Liver (tissue), 9 donors: Measurements from ENCODE around the gene LINC00305. TPM values are rescaled to one million over a fixed set of nuclear protein-coding genes. Genes with fewer than 3 reads are reported as not detected.

ENCODE experiments used
- DNase-seq: peaks from one replicate; pipeline ENCODE4 v3.0.0-alpha.2; 2017; ENCODE audit warnings: low spot score
- H3K27ac ChIP-seq, 2 donors: one replicate each; pipeline ENCODE4 v1.7.0; 2013; ENCODE audit warnings: inconsistent platforms in 2 of 2, low read length in 2 of 2, control low read depth in 1 of 2, low read depth in 1 of 2, mild to moderate bottlenecking in 1 of 2
- H3K27me3 ChIP-seq, 4 donors: one replicate each; pipeline versions ENCODE4 v1.6.1 to v1.7.0; 2013; ENCODE audit warnings: low read length in 3 of 4, inconsistent platforms in 1 of 4, mild to moderate bottlenecking in 1 of 4, moderate library complexity in 1 of 4; ENCODE audit not compliant: control insufficient read depth in 4 of 4, insufficient read depth in 4 of 4
- H3K36me3 ChIP-seq, 4 donors: one replicate each; pipeline versions ENCODE4 v1.6.1 to v1.7.0; 2013; ENCODE audit warnings: low read length in 3 of 4, mild to moderate bottlenecking in 3 of 4, low read depth in 1 of 4, moderate library complexity in 1 of 4; ENCODE audit not compliant: control insufficient read depth in 4 of 4, insufficient read depth in 3 of 4
- H3K4me1 ChIP-seq, 4 donors: one replicate each; pipeline versions ENCODE4 v1.6.1 to v1.7.0; 2013; ENCODE audit warnings: low read length in 3 of 4, mild to moderate bottlenecking in 3 of 4, moderate library complexity in 1 of 4; ENCODE audit not compliant: control insufficient read depth in 4 of 4, insufficient read depth in 4 of 4
- H3K4me3 ChIP-seq, 3 donors: one replicate each; pipeline versions ENCODE4 v1.6.1 to v1.7.0; 2013; ENCODE audit warnings: low read length in 3 of 3, control low read depth in 1 of 3, low read depth in 1 of 3, mild to moderate bottlenecking in 1 of 3
- H3K9ac ChIP-seq, 2 donors: one replicate each; pipeline ENCODE4 v1.7.0; 2013; ENCODE audit warnings: low read length in 2 of 2, mild to moderate bottlenecking in 2 of 2, moderate library complexity in 2 of 2, control low read depth in 1 of 2, low read depth in 1 of 2
- H3K9me3 ChIP-seq, 4 donors: one replicate each; pipeline versions ENCODE4 v1.6.1 to v1.7.0; 2013; ENCODE audit warnings: low read length in 3 of 4; ENCODE audit not compliant: control insufficient read depth in 4 of 4
- EGR1 ChIP-seq, 2 donors: IDR thresholded peaks; 2 replicates each; pipeline ENCODE4 v1.6.1; 2016 to 2018; ENCODE audit warnings: antibody characterized with exemption in 2 of 2, low read depth in 2 of 2
- FOXA1 ChIP-seq: IDR thresholded peaks from 2 replicates; pipeline ENCODE4 v1.6.1; 2016; ENCODE audit warnings: antibody characterized with exemption
- FOXA2 ChIP-seq: IDR thresholded peaks from 2 replicates; pipeline ENCODE4 v1.6.1; 2016; ENCODE audit warnings: antibody characterized with exemption
- GABPA ChIP-seq, 2 donors: IDR thresholded peaks in 1 of 2; conservative IDR thresholded peaks in 1 of 2; 2 replicates each; pipeline ENCODE4 v1.6.1; 2016; ENCODE audit warnings: antibody characterized with exemption in 2 of 2, mild to moderate bottlenecking in 1 of 2, moderate library complexity in 1 of 2
- HNF4A ChIP-seq, 2 donors: conservative IDR thresholded peaks; 2 replicates each; pipeline ENCODE4 v1.6.1; 2016; ENCODE audit warnings: antibody characterized with exemption in 2 of 2, mild to moderate bottlenecking in 2 of 2
- HNF4G ChIP-seq: IDR thresholded peaks from 2 replicates; pipeline ENCODE4 v1.6.1; 2016; ENCODE audit warnings: antibody characterized with exemption
- JUND ChIP-seq, 2 donors: IDR thresholded peaks; 2 replicates each; pipeline ENCODE4 v1.6.1; 2016; ENCODE audit warnings: antibody characterized with exemption in 2 of 2
- NR2F2 ChIP-seq: IDR thresholded peaks from 2 replicates; pipeline ENCODE4 v1.6.1; 2016; ENCODE audit warnings: antibody characterized with exemption
- RAD21 ChIP-seq, 2 donors: IDR thresholded peaks; 2 replicates each; pipeline ENCODE4 v1.6.1; 2016; ENCODE audit warnings: antibody characterized with exemption in 2 of 2, mild to moderate bottlenecking in 2 of 2
- REST ChIP-seq: IDR thresholded peaks from 2 replicates; pipeline ENCODE4 v1.6.1; 2016; ENCODE audit warnings: antibody characterized with exemption, mild to moderate bottlenecking
- RXRA ChIP-seq, 2 donors: IDR thresholded peaks; 2 replicates each; pipeline ENCODE4 v1.6.1; 2017 to 2018; ENCODE audit warnings: antibody characterized with exemption in 2 of 2, mild to moderate bottlenecking in 1 of 2
- SP1 ChIP-seq: IDR thresholded peaks from 2 replicates; pipeline ENCODE4 v1.6.1; 2018; ENCODE audit warnings: antibody characterized with exemption, mild to moderate bottlenecking
- TAF1 ChIP-seq: conservative IDR thresholded peaks from 2 replicates; pipeline ENCODE4 v1.6.1; 2016; ENCODE audit warnings: antibody characterized with exemption, mild to moderate bottlenecking
- YY1 ChIP-seq: IDR thresholded peaks from 2 replicates; pipeline ENCODE4 v1.6.1; 2016; ENCODE audit warnings: antibody characterized with exemption, mild to moderate bottlenecking
- WGBS: extraction: QIAGEN DNeasy Blood & Tissue Kit; methylation state at CpG from one replicate; pipeline ENCODE4 v1.1.7; 2013; 5-methylcytosine and 5-hydroxymethylcytosine counted together
- polyA plus RNA-seq, 2 donors: library from polyadenylated mRNA; stranded (reverse) in 1 of 2; unstranded in 1 of 2; fragments of 200-250 nt in 1 of 2; fragments of >200 nt in 1 of 2; fragmentation: Nextera tagmentation in 1 of 2; extraction: Ambion mirVana in 1 of 2; gene quantifications; one replicate each; pipeline versions ENCODE4 v1.2.1 to v1.2.3, GENCODE V29; 2013 to 2015
- total RNA-seq, 2 donors: library from RNA; depleted of rRNA; stranded (reverse); fragments of >200 nt; gene quantifications; one replicate each; pipeline ENCODE4 v1.2.3, GENCODE V29; 2014
- TF ChIP-seq, protein P1 (sequence below): fragments of 150-350 bp; IDR thresholded peaks from 2 replicates; pipeline ENCODE4 v1.5.1; 2017; ENCODE audit warnings: improper control_type of control experiment, low read depth, low read length; ENCODE audit not compliant: missing input control
- TF ChIP-seq, protein P2 (sequence below): IDR thresholded peaks from 2 replicates; pipeline ENCODE4 v1.6.1; 2016; ENCODE audit warnings: antibody characterized with exemption
- TF ChIP-seq, protein P3 (sequence below): IDR thresholded peaks from 2 replicates; pipeline ENCODE4 v1.6.1; 2016; ENCODE audit warnings: antibody characterized with exemption
- TF ChIP-seq, protein P4 (sequence below): IDR thresholded peaks from 2 replicates; pipeline ENCODE4 v1.6.1; 2016; ENCODE audit warnings: antibody characterized with exemption
- donor health status: healthy.
- donor health status: healthy.
- donor health status: healthy.
- donor health status: healthy.
- donor health status: healthy.

LINC00305 gene
- total and polyA plus RNA-seq, 4 donors = 0.84 TPM; not detected in 3

DNA sequence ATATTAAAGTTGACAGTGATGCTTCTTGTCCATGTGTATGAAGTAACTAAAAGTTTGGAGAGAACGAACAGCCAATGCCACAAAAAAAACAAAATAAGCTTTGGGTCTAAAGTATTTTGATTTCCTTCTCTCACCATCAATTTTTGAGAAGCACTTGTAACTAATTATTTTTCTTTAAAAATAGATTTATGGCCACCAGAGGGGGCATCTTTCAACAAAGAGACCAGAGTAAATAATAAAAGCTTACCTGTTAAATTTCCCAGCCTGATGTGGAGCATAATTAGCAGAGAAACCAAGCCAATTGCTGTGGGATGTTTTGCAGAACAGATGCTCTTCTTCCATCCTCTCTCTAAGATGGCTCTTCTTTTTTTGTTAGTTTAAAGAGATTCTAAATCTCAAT lies 29.0 kb downstream of the LINC00305 start:
- TF ChIP-seq RAD21 (IDR thresholded peaks at IDR 0.05) = peak; percentile 61 to 65
- no peak for TF ChIP-seq EGR1 (IDR thresholded peaks at IDR 0.05; ENCODE audit: low read depth in 2 of 2)
- no peak for TF ChIP-seq HNF4A (conservative IDR thresholded peaks at IDR 0.05)
- TF ChIP-seq, protein P1, sequence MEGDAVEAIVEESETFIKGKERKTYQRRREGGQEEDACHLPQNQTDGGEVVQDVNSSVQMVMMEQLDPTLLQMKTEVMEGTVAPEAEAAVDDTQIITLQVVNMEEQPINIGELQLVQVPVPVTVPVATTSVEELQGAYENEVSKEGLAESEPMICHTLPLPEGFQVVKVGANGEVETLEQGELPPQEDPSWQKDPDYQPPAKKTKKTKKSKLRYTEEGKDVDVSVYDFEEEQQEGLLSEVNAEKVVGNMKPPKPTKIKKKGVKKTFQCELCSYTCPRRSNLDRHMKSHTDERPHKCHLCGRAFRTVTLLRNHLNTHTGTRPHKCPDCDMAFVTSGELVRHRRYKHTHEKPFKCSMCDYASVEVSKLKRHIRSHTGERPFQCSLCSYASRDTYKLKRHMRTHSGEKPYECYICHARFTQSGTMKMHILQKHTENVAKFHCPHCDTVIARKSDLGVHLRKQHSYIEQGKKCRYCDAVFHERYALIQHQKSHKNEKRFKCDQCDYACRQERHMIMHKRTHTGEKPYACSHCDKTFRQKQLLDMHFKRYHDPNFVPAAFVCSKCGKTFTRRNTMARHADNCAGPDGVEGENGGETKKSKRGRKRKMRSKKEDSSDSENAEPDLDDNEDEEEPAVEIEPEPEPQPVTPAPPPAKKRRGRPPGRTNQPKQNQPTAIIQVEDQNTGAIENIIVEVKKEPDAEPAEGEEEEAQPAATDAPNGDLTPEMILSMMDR = peak; percentile 10
- Histone ChIP-seq H3K36me3 (no peaks in the 10 kb centered on the region), H3K4me1 (no peaks in the 10 kb centered on the region), H3K4me3 (no peak overlapping the region), H3K27me3 (peaks cover 0 to 2% (median 0%) of the 10 kb centered on the region in 4 donors), H3K27ac (no peak overlapping the region), H3K9ac (no peak overlapping the region), H3K9me3 (no peaks in the 10 kb centered on the region)
- WGBS = 61% methylated on average over 1 of the region's 1 CpG
- DNase-seq = no peak

DNA sequence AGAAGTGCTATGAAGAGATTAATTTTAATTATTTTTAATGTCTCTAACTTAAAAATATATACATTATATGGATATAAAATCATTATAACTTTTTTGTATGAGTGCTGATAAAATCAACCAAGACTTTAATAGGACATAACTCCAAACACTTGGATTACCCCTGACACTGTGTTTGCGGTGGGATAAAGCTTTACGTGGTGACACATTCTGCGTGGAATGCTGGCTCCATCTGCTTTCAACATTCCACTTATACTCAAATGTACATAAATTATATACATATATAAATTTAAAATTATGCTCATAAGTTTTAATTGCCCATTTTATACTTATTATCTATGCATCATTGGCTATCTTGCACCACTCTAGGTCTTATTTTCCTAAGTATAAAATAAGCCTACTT lies 30.5 kb downstream of the LINC00305 start:
- Histone ChIP-seq H3K27me3 (peaks cover 0 to 3% (median 0%) of the 10 kb centered on the region in 4 donors), H3K9me3 (no peaks in the 10 kb centered on the region), H3K4me3 (no peak overlapping the region), H3K36me3 (no peaks in the 10 kb centered on the region), H3K4me1 (no peaks in the 10 kb centered on the region), H3K9ac (no peak overlapping the region), H3K27ac (no peak overlapping the region)
- TF ChIP-seq HNF4A (conservative IDR thresholded peaks at IDR 0.05) (no peak), RAD21 (IDR thresholded peaks at IDR 0.05) (no peak), TAF1 (no peak), JUND (IDR thresholded peaks at IDR 0.05) (no peak), RXRA (IDR thresholded peaks at IDR 0.05) (no peak), NR2F2 (no peak), REST (no peak), HNF4G (no peak), SP1 (no peak), YY1 (no peak), GABPA (IDR thresholded peaks at IDR 0.05 in 1 of 2, conservative IDR thresholded peaks at IDR 0.05 in 1 of 2) (no peak), FOXA1 (no peak), FOXA2 (no peak)
- TF ChIP-seq, protein P2, sequence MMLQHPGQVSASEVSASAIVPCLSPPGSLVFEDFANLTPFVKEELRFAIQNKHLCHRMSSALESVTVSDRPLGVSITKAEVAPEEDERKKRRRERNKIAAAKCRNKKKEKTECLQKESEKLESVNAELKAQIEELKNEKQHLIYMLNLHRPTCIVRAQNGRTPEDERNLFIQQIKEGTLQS = no peak
- TF ChIP-seq, protein P1 = no peak
- TF ChIP-seq, protein P3, sequence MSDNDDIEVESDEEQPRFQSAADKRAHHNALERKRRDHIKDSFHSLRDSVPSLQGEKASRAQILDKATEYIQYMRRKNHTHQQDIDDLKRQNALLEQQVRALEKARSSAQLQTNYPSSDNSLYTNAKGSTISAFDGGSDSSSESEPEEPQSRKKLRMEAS = no peak
- TF ChIP-seq, protein P4, sequence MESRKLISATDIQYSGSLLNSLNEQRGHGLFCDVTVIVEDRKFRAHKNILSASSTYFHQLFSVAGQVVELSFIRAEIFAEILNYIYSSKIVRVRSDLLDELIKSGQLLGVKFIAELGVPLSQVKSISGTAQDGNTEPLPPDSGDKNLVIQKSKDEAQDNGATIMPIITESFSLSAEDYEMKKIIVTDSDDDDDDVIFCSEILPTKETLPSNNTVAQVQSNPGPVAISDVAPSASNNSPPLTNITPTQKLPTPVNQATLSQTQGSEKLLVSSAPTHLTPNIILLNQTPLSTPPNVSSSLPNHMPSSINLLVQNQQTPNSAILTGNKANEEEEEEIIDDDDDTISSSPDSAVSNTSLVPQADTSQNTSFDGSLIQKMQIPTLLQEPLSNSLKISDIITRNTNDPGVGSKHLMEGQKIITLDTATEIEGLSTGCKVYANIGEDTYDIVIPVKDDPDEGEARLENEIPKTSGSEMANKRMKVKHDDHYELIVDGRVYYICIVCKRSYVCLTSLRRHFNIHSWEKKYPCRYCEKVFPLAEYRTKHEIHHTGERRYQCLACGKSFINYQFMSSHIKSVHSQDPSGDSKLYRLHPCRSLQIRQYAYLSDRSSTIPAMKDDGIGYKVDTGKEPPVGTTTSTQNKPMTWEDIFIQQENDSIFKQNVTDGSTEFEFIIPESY = no peak
- WGBS = 94% methylated on average over 3 of the region's 3 CpGs
- DNase-seq = no peak
